DMS53 treated with DMSO at 0.1 percent for 48 hours (cell line): Measurements from ENCODE around the gene TMEM250.

Experiments used
- DNase-seq: peaks from one replicate; lab custom pipeline; 2025; ENCODE audit not compliant: unreplicated experiment; lab: John Stamatoyannopoulos, UW

Gene TMEM250

GRCh38 chr9:136133191-136133958, 14.7 kb upstream of the TMEM250 start:
- peak; percentile 30 for DNase-seq

- DNase-seq: no peak
Observed at GRCh38 chr9:136132512-136133050, 13.9 kb upstream of the TMEM250 start.

- DNase-seq: no peak
Observed at GRCh38 chr9:136131629-136132511, 13.2 kb upstream of the TMEM250 start.

GRCh38 chr9:136129176-136129575, 10.5 kb upstream of the TMEM250 start:
- no peak for DNase-seq

GRCh38 chr9:136128436-136128835, 9.8 kb upstream of the TMEM250 start:
- DNase-seq: no peak

GRCh38 chr9:136127313-136127712, 8.6 kb upstream of the TMEM250 start:
- no peak for DNase-seq

- no peak for DNase-seq
Observed at GRCh38 chr9:136124976-136125692, 6.5 kb upstream of the TMEM250 start.

- peak; percentile 28 for DNase-seq
Observed at GRCh38 chr9:136122425-136123383, 4.0 kb upstream of the TMEM250 start.

GRCh38 chr9:136121801-136122200, 3.1 kb upstream of the TMEM250 start:
- DNase-seq: no peak

GRCh38 chr9:136120438-136120844, 1.8 kb upstream of the TMEM250 start:
- no peak for DNase-seq

- no peak for DNase-seq
Observed at GRCh38 chr9:136119883-136120393, 1.3 kb upstream of the TMEM250 start.

- DNase-seq: no peak
Observed at GRCh38 chr9:136119061-136119882, 597 bp upstream of the TMEM250 start.

- no peak for DNase-seq
Observed at GRCh38 chr9:136117916-136118319, 757 bp downstream of the TMEM250 start.

- no peak for DNase-seq
Observed at GRCh38 chr9:136117291-136117915, 1.3 kb downstream of the TMEM250 start.

- DNase-seq: no peak
Observed at GRCh38 chr9:136116360-136117098, 2.1 kb downstream of the TMEM250 start.

GRCh38 chr9:136115641-136116359, 2.9 kb downstream of the TMEM250 start:
- DNase-seq: no peak

GRCh38 chr9:136115206-136115605, 3.5 kb downstream of the TMEM250 start:
- no peak for DNase-seq
